Stimulated activated CD8-positive, alpha-beta memory T cell treated with anti-CD3 and anti-CD28 coated beads, Interleukin-15, amount 100 ng/mL, for 4 hours (primary cell): ENCODE results near the gene SNRNP25.

Experiments used
- DNase-seq, 2 donors: peaks; one replicate each; pipeline ENCODE4 v3.0.0-alpha.2; 2020; ENCODE audit warnings: low read depth in 2 of 2

The SNRNP25 gene

GRCh38 chr16:62968-63391, 9.4 kb downstream of the SNRNP25 start:
- DNase-seq, result no peak

- DNase-seq, result no peak
Measured at GRCh38 chr16:63466-63865, 9.8 kb downstream of the SNRNP25 start.

GRCh38 chr16:63998-64913, 10.6 kb downstream of the SNRNP25 start:
- DNase-seq, result no peak

- DNase-seq, result no peak
Measured at GRCh38 chr16:64914-65255, 11.3 kb downstream of the SNRNP25 start.

GRCh38 chr16:65745-66144, 12.1 kb downstream of the SNRNP25 start:
- DNase-seq, result peak; percentile 67 to 68

GRCh38 chr16:66309-67182, 12.9 kb downstream of the SNRNP25 start:
- DNase-seq, result no peak

- no peak for DNase-seq
Measured at GRCh38 chr16:67183-67791, 13.7 kb downstream of the SNRNP25 start.

GRCh38 chr16:67884-68789, 14.5 kb downstream of the SNRNP25 start:
- DNase-seq, result no peak

- DNase-seq, result no peak
Measured at GRCh38 chr16:69181-69580, 15.6 kb downstream of the SNRNP25 start.

GRCh38 chr16:71210-71539, 17.5 kb downstream of the SNRNP25 start:
- no peak for DNase-seq

- DNase-seq, result no peak
Measured at GRCh38 chr16:71540-72401, 18.1 kb downstream of the SNRNP25 start.

- DNase-seq, result no peak
Measured at GRCh38 chr16:72561-73548, 19.2 kb downstream of the SNRNP25 start, which contains the start of gene RHBDF1. Gene RHBDF1 (minus strand): TSS chr16:72631. CDS start chr16:65015, 7,616 bp downstream.

GRCh38 chr16:74051-74746, 20.6 kb downstream of the SNRNP25 start:
- no peak for DNase-seq

GRCh38 chr16:74747-75334, 21.2 kb downstream of the SNRNP25 start:
- no peak for DNase-seq

- no peak for DNase-seq
Measured at GRCh38 chr16:75580-76501, 22.2 kb downstream of the SNRNP25 start.

- no peak for DNase-seq
Measured at GRCh38 chr16:76535-77272, 23.1 kb downstream of the SNRNP25 start.
